ENCODE measurements around the gene DPY19L2. TPM values are rescaled to one million over a fixed set of nuclear protein-coding genes. Genes with fewer than 3 reads are reported as not detected.
A peak's percentile ranks its signal among the peaks of the same experiment; 100 is the strongest.
"Not testable (repeated sequence)": the region's sequence is repeated elsewhere in the genome, so short reads cannot be mapped to it uniquely, and the experiment has no call there.

The DPY19L2 gene
- polyA plus RNA-seq, result 12.6 TPM
- long read RNA-seq, donor 1, partial matches to known transcripts, result 0 of 1 reads
- long read RNA-seq, donor 1, other reads (novel, unspliced or antisense), result 0 of 1 reads
- long read RNA-seq, donor 2, full-length matches to known transcripts, result 3 of 3 reads
- long read RNA-seq, donor 2, partial matches to known transcripts, result 0 of 3 reads
- long read RNA-seq, donor 2, other reads (novel, unspliced or antisense), result 0 of 3 reads
- long read RNA-seq, donor 3, result 0 reads
- long read RNA-seq, donor 4, result 0 reads
- long read RNA-seq, donor 5, result 0 reads
- long read RNA-seq, donor 6, partial matches to known transcripts, result 0 of 1 reads
- long read RNA-seq, donor 6, other reads (novel, unspliced or antisense), result 0 of 1 reads
- long read RNA-seq, donor 7, result 0 reads
- long read RNA-seq, donor 8, partial matches to known transcripts, result 0 of 1 reads
- long read RNA-seq, donor 8, other reads (novel, unspliced or antisense), result 0 of 1 reads
- long read RNA-seq, donor 9, result 0 reads
- long read RNA-seq, donor 10, result 0 reads
- long read RNA-seq, donor 11, partial matches to known transcripts, result 0 of 1 reads
- long read RNA-seq, donor 11, other reads (novel, unspliced or antisense), result 0 of 1 reads

- WGBS (ENCODE audit: insufficient coverage, low lambda C conversion rate), result no CpG with 5 or more reads among the region's 56 CpGs
- peak; percentile 58 to 83 for DNase-seq
- Histone ChIP-seq H3K9me3 (ENCODE audit: control insufficient read depth, low read depth, low read length) (no peaks in the 10 kb centered on the region), H3K27ac (ENCODE audit: low read length) (peak within 1 kb of the TSS; percentile 72), H3K27me3 (ENCODE audit: control insufficient read depth, insufficient read depth, low read length) (peaks cover 2% of the 10 kb centered on the region), H3K4me3 (ENCODE audit: low read length) (peak within 1 kb of the TSS; percentile 93), H3K36me3 (ENCODE audit: control insufficient read depth, insufficient read depth, low read length) (no peaks in the 10 kb centered on the region), H3K4me1 (ENCODE audit: control insufficient read depth, insufficient read depth, low read length) (no peaks in the 10 kb centered on the region)
These were observed at the start of gene DPY19L2 for GRCh38 chr12:63668028-63668799. Gene DPY19L2, minus strand, starts transcription at chr12:63668493. Its CDS starts 100 bp downstream, at chr12:63668393.

GRCh38 chr12:63716891-63717290 lies 48.6 kb upstream of the DPY19L2 start:
- not testable (repeated sequence) for H3K4me3 ChIP-seq (ENCODE audit: low read length); H3K4me1 ChIP-seq (ENCODE audit: control insufficient read depth, insufficient read depth, low read length); H3K9me3 ChIP-seq (ENCODE audit: control insufficient read depth, low read depth, low read length); DNase-seq; H3K36me3 ChIP-seq (ENCODE audit: control insufficient read depth, insufficient read depth, low read length); H3K27me3 ChIP-seq (ENCODE audit: control insufficient read depth, insufficient read depth, low read length); H3K27ac ChIP-seq (ENCODE audit: low read length)
- WGBS (ENCODE audit: insufficient coverage, low lambda C conversion rate), result 100% methylated on average over 2 of the region's 4 CpGs

GRCh38 chr12:63715107-63715625 lies 46.9 kb upstream of the DPY19L2 start:
- not testable (repeated sequence) for H3K36me3 ChIP-seq (ENCODE audit: control insufficient read depth, insufficient read depth, low read length); H3K4me3 ChIP-seq (ENCODE audit: low read length); H3K27ac ChIP-seq (ENCODE audit: low read length); H3K4me1 ChIP-seq (ENCODE audit: control insufficient read depth, insufficient read depth, low read length); H3K9me3 ChIP-seq (ENCODE audit: control insufficient read depth, low read depth, low read length); H3K27me3 ChIP-seq (ENCODE audit: control insufficient read depth, insufficient read depth, low read length)
- DNase-seq, result peak in 1 of 2 donors; percentile 3
- WGBS (ENCODE audit: insufficient coverage, low lambda C conversion rate), result no CpG with 5 or more reads among the region's 3 CpGs

- not testable (repeated sequence) for H3K27me3 ChIP-seq (ENCODE audit: control insufficient read depth, insufficient read depth, low read length); H3K4me1 ChIP-seq (ENCODE audit: control insufficient read depth, insufficient read depth, low read length); H3K4me3 ChIP-seq (ENCODE audit: low read length); H3K36me3 ChIP-seq (ENCODE audit: control insufficient read depth, insufficient read depth, low read length); H3K27ac ChIP-seq (ENCODE audit: low read length); DNase-seq; H3K9me3 ChIP-seq (ENCODE audit: control insufficient read depth, low read depth, low read length)
- no CpG with 5 or more reads among the region's 1 CpG for WGBS (ENCODE audit: insufficient coverage, low lambda C conversion rate)
These were observed 46.1 kb upstream of the DPY19L2 start for GRCh38 chr12:63714409-63714808.

- H3K4me3 ChIP-seq (ENCODE audit: low read length); H3K27ac ChIP-seq (ENCODE audit: low read length); H3K4me1 ChIP-seq (ENCODE audit: control insufficient read depth, insufficient read depth, low read length); H3K36me3 ChIP-seq (ENCODE audit: control insufficient read depth, insufficient read depth, low read length); DNase-seq; H3K9me3 ChIP-seq (ENCODE audit: control insufficient read depth, low read depth, low read length); H3K27me3 ChIP-seq (ENCODE audit: control insufficient read depth, insufficient read depth, low read length): not testable (repeated sequence)
- no CpG with 5 or more reads among the region's 2 CpGs for WGBS (ENCODE audit: insufficient coverage, low lambda C conversion rate)
These were observed 45.4 kb upstream of the DPY19L2 start for GRCh38 chr12:63713681-63714075.

GRCh38 chr12:63712979-63713680 lies 44.8 kb upstream of the DPY19L2 start:
- no CpG with 5 or more reads among the region's 1 CpG for WGBS (ENCODE audit: insufficient coverage, low lambda C conversion rate)

GRCh38 chr12:63712376-63712974 lies 44.2 kb upstream of the DPY19L2 start:
- not testable (repeated sequence) for H3K9me3 ChIP-seq (ENCODE audit: control insufficient read depth, low read depth, low read length); H3K4me1 ChIP-seq (ENCODE audit: control insufficient read depth, insufficient read depth, low read length); H3K27ac ChIP-seq (ENCODE audit: low read length); H3K27me3 ChIP-seq (ENCODE audit: control insufficient read depth, insufficient read depth, low read length); DNase-seq; H3K36me3 ChIP-seq (ENCODE audit: control insufficient read depth, insufficient read depth, low read length); H3K4me3 ChIP-seq (ENCODE audit: low read length)
- no CpG with 5 or more reads among the region's 2 CpGs for WGBS (ENCODE audit: insufficient coverage, low lambda C conversion rate)

More at GRCh38 chr12:63712979-63713680, 44.8 kb upstream of the DPY19L2 start:
- H3K27ac ChIP-seq (ENCODE audit: low read length); H3K27me3 ChIP-seq (ENCODE audit: control insufficient read depth, insufficient read depth, low read length); H3K4me1 ChIP-seq (ENCODE audit: control insufficient read depth, insufficient read depth, low read length); H3K4me3 ChIP-seq (ENCODE audit: low read length); H3K36me3 ChIP-seq (ENCODE audit: control insufficient read depth, insufficient read depth, low read length); H3K9me3 ChIP-seq (ENCODE audit: control insufficient read depth, low read depth, low read length); DNase-seq: not testable (repeated sequence)

GRCh38 chr12:63711339-63711738 lies 43.0 kb upstream of the DPY19L2 start:
- not testable (repeated sequence) for H3K4me3 ChIP-seq (ENCODE audit: low read length); H3K27me3 ChIP-seq (ENCODE audit: control insufficient read depth, insufficient read depth, low read length)
- WGBS (ENCODE audit: insufficient coverage, low lambda C conversion rate), result 100% methylated on average over 1 of the region's 2 CpGs

GRCh38 chr12:63706336-63706735 lies 38.0 kb upstream of the DPY19L2 start:
- no peaks in the 10 kb centered on the region for H3K9me3 ChIP-seq (ENCODE audit: control insufficient read depth, low read depth, low read length)
- H3K36me3 ChIP-seq (ENCODE audit: control insufficient read depth, insufficient read depth, low read length), result no peaks in the 10 kb centered on the region
- no peaks in the 10 kb centered on the region for H3K27me3 ChIP-seq (ENCODE audit: control insufficient read depth, insufficient read depth, low read length)
- H3K4me3 ChIP-seq (ENCODE audit: low read length), result no peak overlapping the region
- H3K4me1 ChIP-seq (ENCODE audit: control insufficient read depth, insufficient read depth, low read length), result no peaks in the 10 kb centered on the region
- no peak overlapping the region for H3K27ac ChIP-seq (ENCODE audit: low read length)
- no peak for DNase-seq
- no CpG with 5 or more reads among the region's 3 CpGs for WGBS (ENCODE audit: insufficient coverage, low lambda C conversion rate)

More at GRCh38 chr12:63711339-63711738, 43.0 kb upstream of the DPY19L2 start:
- H3K36me3 ChIP-seq (ENCODE audit: control insufficient read depth, insufficient read depth, low read length); H3K27ac ChIP-seq (ENCODE audit: low read length); H3K4me1 ChIP-seq (ENCODE audit: control insufficient read depth, insufficient read depth, low read length); H3K9me3 ChIP-seq (ENCODE audit: control insufficient read depth, low read depth, low read length); DNase-seq: not testable (repeated sequence)
